Fibroblast of lung (primary cell): ENCODE results near the gene TIAM1. TPM values are rescaled to one million over a fixed set of nuclear protein-coding genes. Genes with fewer than 3 reads are reported as not detected.

ENCODE experiments used
- DNase-seq, 2 donors: peaks; one replicate each; pipeline versions ENCODE4 v3.0.0 to v3.0.0-alpha.2; 2010; ENCODE audit warnings: low read depth in 2 of 2
- H2AFZ ChIP-seq: 2 replicates; pipeline ENCODE4 v1.5.1; 2012; ENCODE audit warnings: low read length, control low read depth, inconsistent platforms
- H3K27ac ChIP-seq: 2 replicates; pipeline ENCODE4 v1.5.1; 2011; ENCODE audit warnings: low read length, control low read depth; ENCODE audit not compliant: insufficient read depth
- H3K27me3 ChIP-seq: 2 replicates; pipeline ENCODE4 v1.5.1; 2011; ENCODE audit warnings: mild to moderate bottlenecking, low read length; ENCODE audit not compliant: control insufficient read depth, insufficient read depth
- H3K36me3 ChIP-seq: 2 replicates; pipeline ENCODE4 v1.5.1; 2011; ENCODE audit warnings: low read length; ENCODE audit not compliant: control insufficient read depth, insufficient read depth
- H3K4me1 ChIP-seq: 2 replicates; pipeline ENCODE4 v1.5.1; 2011; ENCODE audit warnings: low read length; ENCODE audit not compliant: control insufficient read depth, insufficient read depth; ENCODE audit errors: extremely low read depth
- H3K4me2 ChIP-seq: 2 replicates; pipeline ENCODE4 v1.5.1; 2011; ENCODE audit warnings: low read length, control low read depth; ENCODE audit not compliant: insufficient read depth; ENCODE audit errors: extremely low read depth
- H3K4me3 ChIP-seq, 4 experiments: fragments of 200-600 bp in 1 of 4; sonication (generic) in 1 of 4; replicated peaks in 1 of 4; 2 replicates each; pipeline ENCODE4 v1.5.1; 2011 to 2016; ENCODE audit warnings: low read length in 4 of 4, low read depth in 3 of 4, mild to moderate bottlenecking in 3 of 4, control low read depth in 2 of 4, inconsistent platforms in 1 of 4, mixed read lengths in 1 of 4; ENCODE audit not compliant: insufficient read depth in 1 of 4; ENCODE audit errors: control extremely low read depth in 1 of 4
- H3K79me2 ChIP-seq: 2 replicates; pipeline ENCODE4 v1.5.1; 2012; ENCODE audit warnings: mild to moderate bottlenecking, low read length, inconsistent platforms; ENCODE audit not compliant: control insufficient read depth, insufficient read depth
- H3K9ac ChIP-seq: 2 replicates; pipeline ENCODE4 v1.5.1; 2011; ENCODE audit warnings: mild to moderate bottlenecking, low read length, control low read depth; ENCODE audit not compliant: insufficient read depth
- H3K9me3 ChIP-seq: 2 replicates; pipeline ENCODE4 v1.5.1; 2012; ENCODE audit warnings: low read depth, low read length; ENCODE audit not compliant: control insufficient read depth, insufficient read depth
- H4K20me1 ChIP-seq: 2 replicates; pipeline ENCODE4 v1.5.1; 2011; ENCODE audit warnings: low read length; ENCODE audit not compliant: control insufficient read depth, insufficient read depth; ENCODE audit errors: extremely low read depth
- EZH2 ChIP-seq: IDR thresholded peaks from 2 replicates; pipeline ENCODE4 v1.5.1; 2012; ENCODE audit warnings: low read length, control low read depth, mild to moderate bottlenecking; ENCODE audit errors: missing control alignments
- polyA plus RNA-seq, 2 donors: library from polyadenylated mRNA; depleted of rRNA in 1 of 2; stranded (reverse) in 1 of 2; unstranded in 1 of 2; fragments of >200 nt; gene quantifications; 2 replicates each; pipeline ENCODE4 v1.2.1, GENCODE V29; 2011 to 2012; ENCODE audit warnings: missing spikeins in 1 of 2
- total RNA-seq: library from RNA; depleted of rRNA; stranded (reverse); fragments of >200 nt; gene quantifications from 2 replicates; pipeline ENCODE4 v1.2.1, GENCODE V29; 2014
- TF ChIP-seq, protein P1 (sequence below), 2 donors: IDR thresholded peaks in 1 of 2; conservative IDR thresholded peaks in 1 of 2; 1 replicate in 1 of 2; 2 replicates in 1 of 2; pipeline ENCODE4 v1.5.1; 2011 to 2012; ENCODE audit warnings: low read length in 2 of 2, control low read depth in 1 of 2, inconsistent platforms in 1 of 2, low read depth in 1 of 2, mild to moderate bottlenecking in 1 of 2

The TIAM1 gene
- total and polyA plus RNA-seq, 2 donors (not counting 1 experiment from before 2014, with no cell fraction given) = under 0.01 to 0.52 TPM

DNA sequence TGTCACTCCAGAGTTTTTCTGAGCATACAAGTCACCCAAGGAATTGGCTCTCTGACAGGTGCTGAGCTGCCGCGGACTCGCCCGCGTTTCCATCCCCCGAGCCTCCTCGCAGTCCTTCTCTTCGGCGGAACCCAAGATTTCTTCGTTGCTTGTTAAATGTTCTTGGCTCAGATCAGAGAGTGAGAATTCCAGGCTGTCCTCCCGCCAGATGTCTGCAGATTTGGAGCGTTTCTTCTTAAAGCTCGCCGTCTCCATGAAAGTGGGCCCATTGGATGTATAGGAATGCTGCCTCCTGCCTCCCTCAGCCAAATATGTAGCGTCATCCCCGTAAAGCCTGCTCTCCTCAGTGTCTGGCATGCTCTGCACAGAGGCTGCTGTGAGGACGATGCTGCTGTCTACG, 77.8 kb downstream of the TIAM1 start:
- Histone ChIP-seq H3K4me3 (no peak overlapping the region), H3K4me1 (no peaks in the 10 kb centered on the region), H3K9ac (no peak overlapping the region), H3K27me3 (no peaks in the 10 kb centered on the region), H3K27ac (no peak overlapping the region), H3K36me3 (no peaks in the 10 kb centered on the region), H4K20me1 (no peaks in the 10 kb centered on the region), H3K79me2 (no peaks in the 10 kb centered on the region), H3K9me3 (no peaks in the 10 kb centered on the region), H3K4me2 (peak overlapping the region; percentile 45), H2AFZ (peak overlapping the region; percentile 10)
- no peak for DNase-seq
- TF ChIP-seq, protein P1, sequence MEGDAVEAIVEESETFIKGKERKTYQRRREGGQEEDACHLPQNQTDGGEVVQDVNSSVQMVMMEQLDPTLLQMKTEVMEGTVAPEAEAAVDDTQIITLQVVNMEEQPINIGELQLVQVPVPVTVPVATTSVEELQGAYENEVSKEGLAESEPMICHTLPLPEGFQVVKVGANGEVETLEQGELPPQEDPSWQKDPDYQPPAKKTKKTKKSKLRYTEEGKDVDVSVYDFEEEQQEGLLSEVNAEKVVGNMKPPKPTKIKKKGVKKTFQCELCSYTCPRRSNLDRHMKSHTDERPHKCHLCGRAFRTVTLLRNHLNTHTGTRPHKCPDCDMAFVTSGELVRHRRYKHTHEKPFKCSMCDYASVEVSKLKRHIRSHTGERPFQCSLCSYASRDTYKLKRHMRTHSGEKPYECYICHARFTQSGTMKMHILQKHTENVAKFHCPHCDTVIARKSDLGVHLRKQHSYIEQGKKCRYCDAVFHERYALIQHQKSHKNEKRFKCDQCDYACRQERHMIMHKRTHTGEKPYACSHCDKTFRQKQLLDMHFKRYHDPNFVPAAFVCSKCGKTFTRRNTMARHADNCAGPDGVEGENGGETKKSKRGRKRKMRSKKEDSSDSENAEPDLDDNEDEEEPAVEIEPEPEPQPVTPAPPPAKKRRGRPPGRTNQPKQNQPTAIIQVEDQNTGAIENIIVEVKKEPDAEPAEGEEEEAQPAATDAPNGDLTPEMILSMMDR (conservative IDR thresholded peaks at IDR 0.05 in 1 of 2, IDR thresholded peaks at IDR 0.05 in 1 of 2; ENCODE audit: low read depth in 1 of 2, low read length in 2 of 2) = no peak
- TF ChIP-seq EZH2 = no peak

DNA sequence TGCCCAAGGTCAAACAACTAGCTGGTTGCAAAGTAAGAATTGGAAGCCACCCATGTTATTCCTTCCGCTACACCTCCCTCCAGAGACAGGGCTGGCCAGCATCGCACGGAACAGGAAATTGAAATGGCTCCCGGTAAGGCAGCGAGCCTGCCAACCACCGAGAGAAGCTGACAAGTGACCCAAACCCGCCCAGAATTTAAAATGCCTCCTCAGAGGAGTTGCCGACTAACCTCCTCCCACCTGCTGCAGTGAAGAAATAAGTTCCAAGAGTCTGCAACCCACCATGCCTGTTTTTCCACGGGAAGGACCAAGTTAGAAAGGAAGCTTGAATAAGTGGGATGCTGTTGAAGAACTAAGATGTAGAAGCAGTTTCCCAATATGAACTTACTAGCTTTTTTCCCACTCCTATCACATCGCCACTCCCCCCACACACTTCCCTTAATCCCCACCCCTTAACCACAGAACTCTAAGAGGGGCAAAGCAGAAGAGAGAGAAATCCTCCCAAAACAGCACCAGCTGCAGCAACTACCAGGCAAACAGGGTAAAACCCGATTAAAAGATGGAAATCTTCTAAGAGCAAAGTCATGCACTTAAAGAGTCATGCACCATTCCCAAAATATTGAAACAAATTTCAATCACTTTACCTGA, 78.6 kb downstream of the TIAM1 start:
- Histone ChIP-seq H2AFZ (no peak overlapping the region), H3K27ac (no peak overlapping the region), H3K4me1 (no peaks in the 10 kb centered on the region), H3K4me2 (peak overlapping the region; percentile 45), H3K9me3 (no peaks in the 10 kb centered on the region), H3K79me2 (no peaks in the 10 kb centered on the region), H4K20me1 (no peaks in the 10 kb centered on the region), H3K4me3 (no peak overlapping the region), H3K27me3 (no peaks in the 10 kb centered on the region), H3K36me3 (no peaks in the 10 kb centered on the region), H3K9ac (no peak overlapping the region)
- TF ChIP-seq, protein P1 (conservative IDR thresholded peaks at IDR 0.05 in 1 of 2, IDR thresholded peaks at IDR 0.05 in 1 of 2; ENCODE audit: low read depth in 1 of 2, low read length in 2 of 2) = no peak
- TF ChIP-seq EZH2 = no peak
- peak in 1 of 2 donors; percentile 10 for DNase-seq

DNA sequence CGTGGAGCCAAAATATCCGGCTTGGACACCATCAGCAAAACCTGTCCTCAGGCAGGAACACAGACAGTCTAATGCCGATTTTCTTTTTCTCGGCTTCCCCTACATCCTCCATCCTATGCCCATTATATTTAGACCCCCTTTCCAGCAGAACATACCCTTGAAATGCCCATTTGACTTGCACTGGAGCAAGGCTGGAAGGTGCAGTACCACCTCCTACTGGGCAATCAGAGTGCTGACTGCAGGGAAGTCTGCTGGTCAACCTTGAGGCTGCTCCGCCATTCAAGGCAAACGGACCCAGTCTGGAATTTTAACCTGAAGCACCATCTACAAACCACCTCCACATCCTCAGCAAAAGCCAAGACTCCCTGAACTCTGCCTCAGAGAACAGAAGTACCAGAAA, 79.5 kb downstream of the TIAM1 start:
- no peak overlapping the region for H3K9ac ChIP-seq
- TF ChIP-seq, protein P1 (conservative IDR thresholded peaks at IDR 0.05 in 1 of 2, IDR thresholded peaks at IDR 0.05 in 1 of 2; ENCODE audit: low read depth in 1 of 2, low read length in 2 of 2) = peak in 1 of 2 donors; percentile 5
- TF ChIP-seq EZH2 = no peak
- H3K9me3 ChIP-seq = no peaks in the 10 kb centered on the region
- H2AFZ ChIP-seq = no peak overlapping the region
- H3K4me1 ChIP-seq = no peaks in the 10 kb centered on the region
- no peak overlapping the region for H3K4me2 ChIP-seq
- H3K27ac ChIP-seq = no peak overlapping the region
- no peaks in the 10 kb centered on the region for H3K36me3 ChIP-seq
- H3K79me2 ChIP-seq = no peaks in the 10 kb centered on the region
- no peaks in the 10 kb centered on the region for H4K20me1 ChIP-seq
- H3K27me3 ChIP-seq = no peaks in the 10 kb centered on the region
- no peak for DNase-seq
- H3K4me3 ChIP-seq = no peak overlapping the region
